RWPE2 (cell line): ENCODE measurements around the gene ABCD3.

Experiments
- ATAC-seq: fragments of 200-7000 bp; cut with Tn5 transposase; 3 replicates; pipeline ENCODE4 v1.9.1; 2021; ENCODE audit warnings: low read depth
- DNase-seq: peaks from one replicate; pipeline ENCODE4 v3.0.0-alpha.2; 2020; ENCODE audit warnings: low spot score
- H3K27ac ChIP-seq: fragments of 450-650 bp; 2 replicates; pipeline ENCODE4 v1.5.1; 2017; ENCODE audit warnings: mild to moderate bottlenecking; ENCODE audit not compliant: poor library complexity, severe bottlenecking
- H3K27me3 ChIP-seq: fragments of 250-450 bp; sonication (Bioruptor Pico); 2 replicates; pipeline ENCODE4 v1.5.1; 2021; ENCODE audit warnings: mild to moderate bottlenecking, moderate library complexity; ENCODE audit not compliant: insufficient read depth, poor library complexity, severe bottlenecking
- H3K36me3 ChIP-seq: fragments of 250-450 bp; sonication (Bioruptor Pico); 2 replicates; pipeline ENCODE4 v1.5.1; 2020; ENCODE audit warnings: low read depth, mild to moderate bottlenecking, moderate library complexity
- H3K4me1 ChIP-seq: fragments of 250-450 bp; sonication (Bioruptor Pico); 2 replicates; pipeline ENCODE4 v1.5.1; 2021; ENCODE audit warnings: mild to moderate bottlenecking, moderate library complexity; ENCODE audit not compliant: insufficient read depth, poor library complexity, severe bottlenecking
- H3K4me3 ChIP-seq: fragments of 250-450 bp; sonication (Bioruptor Pico); 2 replicates; pipeline ENCODE4 v1.5.1; 2021; ENCODE audit warnings: mild to moderate bottlenecking, moderate library complexity; ENCODE audit not compliant: severe bottlenecking
- H3K9me3 ChIP-seq: fragments of 250-450 bp; sonication (Bioruptor Pico); 2 replicates; pipeline ENCODE4 v1.5.1; 2021; ENCODE audit warnings: mild to moderate bottlenecking, moderate library complexity; ENCODE audit not compliant: severe bottlenecking
- CTCF ChIP-seq: fragments of 450-650 bp; IDR thresholded peaks from one replicate; pipeline ENCODE4 v1.5.1; 2017; ENCODE audit warnings: mild to moderate bottlenecking, moderate library complexity; ENCODE audit not compliant: poor library complexity, severe bottlenecking

ABCD3 gene

DNA sequence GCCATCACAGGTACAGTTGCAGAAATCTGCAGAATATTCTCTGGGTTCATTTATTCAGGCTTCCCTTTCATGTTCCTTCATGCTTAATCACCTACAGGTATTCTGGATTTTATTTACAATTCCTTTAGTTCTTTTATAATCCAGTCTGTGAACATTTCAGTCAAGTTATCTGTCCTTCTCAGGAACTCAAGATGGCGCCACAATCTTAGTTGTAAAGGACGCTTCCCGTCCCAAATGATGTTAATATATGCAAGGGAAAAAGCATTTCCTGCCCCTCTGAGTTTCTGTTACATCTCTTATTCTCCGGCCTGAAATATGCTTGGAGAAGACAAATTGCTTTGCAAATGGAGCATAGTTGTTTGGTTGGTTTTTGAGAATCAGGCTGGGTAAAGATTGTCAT is 104.1 kb downstream of the ABCD3 start:
- no peak overlapping the region for H3K4me3 ChIP-seq
- H3K9me3 ChIP-seq, result no peaks in the 10 kb centered on the region
- H3K4me1 ChIP-seq, result peaks cover 4% of the 10 kb centered on the region
- no peak for DNase-seq
- no peaks in the 10 kb centered on the region for H3K27me3 ChIP-seq
- ATAC-seq, result no peak
- TF ChIP-seq CTCF, result peak; percentile 74
- H3K36me3 ChIP-seq, result no peaks in the 10 kb centered on the region
- H3K27ac ChIP-seq, result no peak overlapping the region

DNA sequence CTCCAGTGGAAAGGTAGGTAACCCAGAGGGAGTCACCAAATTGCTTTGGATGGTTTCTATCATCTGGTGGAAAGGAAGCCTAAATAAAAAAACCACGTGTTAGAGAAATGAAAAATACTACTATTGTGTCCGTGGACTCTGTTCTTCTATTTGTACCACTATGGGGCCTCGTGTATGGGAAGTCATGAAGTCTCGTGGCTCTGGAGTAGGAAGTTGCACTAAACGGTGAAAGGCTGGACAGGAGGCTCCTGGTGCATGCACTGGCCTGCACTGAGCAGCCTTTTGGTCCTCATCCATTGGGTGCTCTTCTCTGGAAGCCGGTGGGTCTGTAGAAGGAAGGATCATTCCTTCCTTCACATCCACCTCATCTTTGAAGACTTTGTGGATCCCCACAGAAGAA is 106.3 kb downstream of the ABCD3 start:
- no peak overlapping the region for H3K4me3 ChIP-seq
- no peak for ATAC-seq
- H3K4me1 ChIP-seq, result peaks cover 10% of the 10 kb centered on the region
- H3K9me3 ChIP-seq, result no peaks in the 10 kb centered on the region
- H3K27ac ChIP-seq, result no peak overlapping the region
- no peaks in the 10 kb centered on the region for H3K27me3 ChIP-seq
- DNase-seq, result no peak
- peaks cover 3% of the 10 kb centered on the region; the same call in 1 of the 2 replicates for H3K36me3 ChIP-seq
- TF ChIP-seq CTCF, result no peak

- no peak overlapping the region for H3K4me3 ChIP-seq
- H3K36me3 ChIP-seq, result peaks cover 16% of the 10 kb centered on the region
- H3K27me3 ChIP-seq, result no peaks in the 10 kb centered on the region
- H3K4me1 ChIP-seq, result peaks cover 10% of the 10 kb centered on the region
- H3K27ac ChIP-seq, result peak overlapping the region; percentile 99
- peak; percentile 1; the same call in 2 of the 3 replicates for ATAC-seq
- no peak for TF ChIP-seq CTCF
- no peaks in the 10 kb centered on the region for H3K9me3 ChIP-seq
- DNase-seq, result no peak
Measured at GRCh38 chr1:94526152-94526980, 108.2 kb downstream of the ABCD3 start.

DNA sequence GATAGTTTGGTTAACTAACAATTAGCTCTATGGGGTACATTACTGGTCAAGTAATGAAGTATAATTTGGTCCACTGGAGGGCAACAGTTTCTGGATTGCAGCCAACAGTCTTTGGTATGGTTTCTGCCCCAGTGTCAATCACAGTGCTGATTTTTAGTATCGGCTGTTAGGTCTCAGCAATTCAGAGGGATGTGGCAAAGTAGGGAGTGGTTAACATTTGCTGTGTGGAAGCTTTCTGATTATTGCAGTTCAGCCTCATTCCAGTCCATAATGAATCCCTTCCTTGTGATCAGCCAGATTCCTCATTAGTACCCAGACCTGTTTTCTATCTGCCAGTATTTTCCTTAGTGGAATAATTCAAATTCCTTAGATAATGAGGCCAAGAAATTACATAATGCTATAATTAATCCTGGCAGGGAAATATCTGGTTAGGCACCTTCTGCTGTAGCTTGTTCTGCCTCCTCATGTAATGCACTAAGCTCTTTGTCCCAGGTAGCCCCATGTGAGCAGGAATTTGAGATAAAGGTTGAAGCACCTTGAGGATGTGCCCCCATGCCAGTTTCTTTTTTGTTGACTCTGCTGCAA is 109.3 kb downstream of the ABCD3 start:
- Histone ChIP-seq H3K27ac (peak overlapping the region; percentile 99), H3K9me3 (no peaks in the 10 kb centered on the region), H3K36me3 (peaks cover 27% of the 10 kb centered on the region), H3K27me3 (no peaks in the 10 kb centered on the region), H3K4me3 (no peak overlapping the region), H3K4me1 (peaks cover 8% of the 10 kb centered on the region)
- no peak for TF ChIP-seq CTCF
- DNase-seq (no peak), ATAC-seq (peak; percentile 22)

GRCh38 chr1:94528299-94528698 is 110.1 kb downstream of the ABCD3 start:
- TF ChIP-seq CTCF, result peak; percentile 18
- Histone ChIP-seq H3K27me3 (no peaks in the 10 kb centered on the region), H3K4me3 (no peak overlapping the region), H3K4me1 (peaks cover 6% of the 10 kb centered on the region), H3K36me3 (peaks cover 35% of the 10 kb centered on the region), H3K9me3 (no peaks in the 10 kb centered on the region), H3K27ac (peak overlapping the region; percentile 99)
- DNase-seq (no peak), ATAC-seq (peak; percentile 26)
